ENCODE data around the gene POPDC2.

GRCh38 chr3:119697394-119697793, 37.0 kb upstream of the POPDC2 start:
- no peak for TF ChIP-seq CTCF (IDR thresholded peaks at IDR 0.05; ENCODE audit: insufficient read depth, low read length)
- no peak for TF ChIP-seq REST (IDR thresholded peaks at IDR 0.05; ENCODE audit: insufficient replicate concordance, low read depth)
- no peak for TF ChIP-seq POLR2AphosphoS5 (IDR thresholded peaks at IDR 0.05; ENCODE audit: low read depth)

All from HL-60 (cell line).